ENCODE measurements around the gene TBC1D22A.

DNA sequence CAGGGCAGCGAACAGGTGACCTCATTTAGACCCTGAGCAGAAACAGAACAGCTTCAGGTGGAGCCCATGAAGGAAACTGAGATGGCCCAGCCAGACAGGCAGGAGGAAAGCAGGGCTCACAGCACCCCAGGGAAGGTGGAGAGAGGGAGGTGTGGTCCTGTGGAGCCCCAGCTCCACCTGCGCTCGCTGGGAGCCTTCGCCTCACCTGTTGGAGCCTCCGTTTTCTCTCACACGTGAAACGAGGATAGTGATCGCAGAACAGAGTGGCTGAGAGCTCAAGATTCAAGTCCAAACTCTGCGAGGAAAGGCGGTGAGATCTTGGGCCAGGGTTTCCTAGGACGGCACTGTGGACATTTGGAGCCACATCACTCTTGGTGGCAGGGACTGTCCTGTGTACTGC, 15.8 kb upstream of the TBC1D22A start:
- no peak for TF ChIP-seq POLR2A (IDR thresholded peaks at IDR 0.05)
- no peak for TF ChIP-seq CTCF (IDR thresholded peaks at IDR 0.05)
- no peak for TF ChIP-seq POLR2AphosphoS5 (IDR thresholded peaks at IDR 0.05)
- TF ChIP-seq EP300 (IDR thresholded peaks at IDR 0.05): no peak
